ENCODE results near the gene MACROD1. TPM values are rescaled to one million over a fixed set of nuclear protein-coding genes. Genes with fewer than 3 reads are reported as not detected.
A peak's percentile ranks its signal among the peaks of the same experiment; 100 is the strongest.

Gene MACROD1
- total and polyA plus RNA-seq, 2 of the 13 experiments (the other 11 are each of a cell fraction or from before 2014, with no cell fraction given), result 23.1 to 34.5 TPM

DNA sequence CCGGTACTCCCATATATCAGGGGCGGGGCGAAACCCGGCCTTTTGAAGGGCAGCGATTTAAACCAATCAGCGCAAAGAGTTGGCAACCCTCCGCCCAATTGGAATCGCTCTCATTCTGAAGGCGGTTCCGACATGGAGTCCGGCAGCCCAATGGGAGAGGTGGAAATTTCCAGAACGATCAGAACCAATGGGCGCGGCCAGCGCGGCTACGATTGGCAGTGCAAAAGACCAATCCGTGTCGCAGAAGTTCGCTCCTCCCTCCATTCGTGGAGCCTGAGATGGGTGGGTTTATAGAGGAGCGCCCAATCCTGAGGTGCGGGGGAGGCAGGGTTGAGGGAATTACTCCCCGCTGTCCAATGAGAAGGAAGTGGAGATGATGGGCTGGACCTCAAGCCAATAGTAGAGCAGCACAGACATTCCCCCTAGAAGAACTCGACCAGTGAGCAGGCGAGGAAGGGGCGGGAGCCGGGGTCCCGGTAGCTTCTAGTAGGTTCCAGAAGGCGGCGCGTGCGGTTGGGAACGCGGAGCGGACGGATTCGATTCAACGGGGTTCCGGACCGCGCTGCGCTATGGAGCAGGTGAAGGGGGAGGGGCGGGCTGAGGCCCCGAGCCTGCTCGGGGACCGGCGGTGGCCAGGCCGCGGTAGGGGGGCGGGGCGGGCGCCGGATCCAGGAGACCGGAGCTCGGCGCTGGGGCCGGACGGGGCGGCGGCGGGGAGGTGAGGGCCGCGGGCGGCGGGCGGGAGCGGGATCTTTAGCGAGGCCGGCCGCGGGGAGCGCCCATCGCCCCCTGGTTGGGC, 20.0 kb upstream of the MACROD1 start, which contains the start of gene STIP1 (continued):
- peak; percentile 51; the same call in 1 of the 2 replicates for TF ChIP-seq MYC (CRISPR knock-in tag; IDR thresholded peaks at IDR 0.05; ENCODE audit: borderline replicate concordance)
- TF ChIP-seq SMAD3 (CRISPR knock-in tag; IDR thresholded peaks at IDR 0.05), result peak; percentile 82; the same call in 1 of the 2 replicates
- TF ChIP-seq GATAD1 (CRISPR knock-in tag; IDR thresholded peaks at IDR 0.05), result peak; percentile 45; the same call in 1 of the 2 replicates
- no peak for TF ChIP-seq ZNF788 (CRISPR knock-in tag; IDR thresholded peaks at IDR 0.05; ENCODE audit: borderline replicate concordance)
- TF ChIP-seq CBFB (CRISPR knock-in tag; IDR thresholded peaks at IDR 0.05), result peak; percentile 65; the same call in 1 of the 2 replicates
- peak; percentile 36 for TF ChIP-seq RFXAP (CRISPR knock-in tag; IDR thresholded peaks at IDR 0.05; ENCODE audit: borderline replicate concordance)
- TF ChIP-seq PLRG1 (conservative IDR thresholded peaks at IDR 0.05), result no peak
- peak; percentile 24; the same call in 1 of the 2 replicates for TF ChIP-seq ZNF292 (CRISPR knock-in tag; IDR thresholded peaks at IDR 0.05; ENCODE audit: borderline replicate concordance, low read depth)
- 0 out of 2 replicates have a peak, but pooled peaks have one; percentile 33 for TF ChIP-seq SIN3B (IDR thresholded peaks at IDR 0.05; ENCODE audit: low read length)
- TF ChIP-seq, protein P1, sequence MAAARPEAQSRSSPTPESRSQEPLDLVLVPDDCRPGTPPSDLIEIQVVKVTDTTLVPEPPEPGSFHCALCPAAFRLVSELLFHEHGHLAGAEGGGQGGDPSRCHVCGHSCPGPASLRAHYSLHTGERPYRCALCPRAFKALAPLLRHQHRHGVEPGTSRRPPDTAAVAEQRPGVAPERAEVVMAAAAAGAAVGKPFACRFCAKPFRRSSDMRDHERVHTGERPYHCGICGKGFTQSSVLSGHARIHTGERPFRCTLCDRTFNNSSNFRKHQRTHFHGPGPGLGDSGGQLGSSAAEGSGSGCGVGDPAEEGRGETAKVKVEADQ (CRISPR knock-in tag; IDR thresholded peaks at IDR 0.05; ENCODE audit: borderline replicate concordance), result no peak
- peak; percentile 16 for TF ChIP-seq RBM39 (IDR thresholded peaks at IDR 0.05; ENCODE audit: low read depth, low read length, poor library complexity, severe bottlenecking)
- TF ChIP-seq AHR (CRISPR knock-in tag; IDR thresholded peaks at IDR 0.05), result 0 out of 2 replicates have a peak, but pooled peaks have one; percentile 59
- no peak for TF ChIP-seq ZNF17 (CRISPR knock-in tag; IDR thresholded peaks at IDR 0.05)
- TF ChIP-seq MAFG (CRISPR knock-in tag; IDR thresholded peaks at IDR 0.05), result no peak
- TF ChIP-seq SMAD9 (CRISPR knock-in tag; IDR thresholded peaks at IDR 0.05), result no peak; the same call in 1 of the 2 replicates
- peak; percentile 90; the same call in 1 of the 2 replicates for TF ChIP-seq TBX3 (IDR thresholded peaks at IDR 0.05; ENCODE audit: borderline replicate concordance)
- TF ChIP-seq ZNF263 (CRISPR knock-in tag; IDR thresholded peaks at IDR 0.05), result peak; percentile 39; the same call in 1 of the 2 replicates
- peak; percentile 5; the same call in 1 of the 2 replicates for TF ChIP-seq TARDBP (CRISPR knock-in tag; IDR thresholded peaks at IDR 0.05)
- TF ChIP-seq, protein P2, sequence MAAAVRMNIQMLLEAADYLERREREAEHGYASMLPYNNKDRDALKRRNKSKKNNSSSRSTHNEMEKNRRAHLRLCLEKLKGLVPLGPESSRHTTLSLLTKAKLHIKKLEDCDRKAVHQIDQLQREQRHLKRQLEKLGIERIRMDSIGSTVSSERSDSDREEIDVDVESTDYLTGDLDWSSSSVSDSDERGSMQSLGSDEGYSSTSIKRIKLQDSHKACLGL (CRISPR knock-in tag; IDR thresholded peaks at IDR 0.05), result no peak; the same call in 1 of the 2 replicates
- TF ChIP-seq ISX (CRISPR knock-in tag; conservative IDR thresholded peaks at IDR 0.05), result no peak; the same call in 1 of the 2 replicates
- TF ChIP-seq HNRNPLL (IDR thresholded peaks at IDR 0.05; ENCODE audit: low read depth, low read length, poor library complexity, severe bottlenecking), result peak; percentile 76
- TF ChIP-seq YY1 (IDR thresholded peaks at IDR 0.05; ENCODE audit: insufficient read depth, insufficient replicate concordance, low read depth, low read length), result peak; percentile 10
- TF ChIP-seq, protein P3, sequence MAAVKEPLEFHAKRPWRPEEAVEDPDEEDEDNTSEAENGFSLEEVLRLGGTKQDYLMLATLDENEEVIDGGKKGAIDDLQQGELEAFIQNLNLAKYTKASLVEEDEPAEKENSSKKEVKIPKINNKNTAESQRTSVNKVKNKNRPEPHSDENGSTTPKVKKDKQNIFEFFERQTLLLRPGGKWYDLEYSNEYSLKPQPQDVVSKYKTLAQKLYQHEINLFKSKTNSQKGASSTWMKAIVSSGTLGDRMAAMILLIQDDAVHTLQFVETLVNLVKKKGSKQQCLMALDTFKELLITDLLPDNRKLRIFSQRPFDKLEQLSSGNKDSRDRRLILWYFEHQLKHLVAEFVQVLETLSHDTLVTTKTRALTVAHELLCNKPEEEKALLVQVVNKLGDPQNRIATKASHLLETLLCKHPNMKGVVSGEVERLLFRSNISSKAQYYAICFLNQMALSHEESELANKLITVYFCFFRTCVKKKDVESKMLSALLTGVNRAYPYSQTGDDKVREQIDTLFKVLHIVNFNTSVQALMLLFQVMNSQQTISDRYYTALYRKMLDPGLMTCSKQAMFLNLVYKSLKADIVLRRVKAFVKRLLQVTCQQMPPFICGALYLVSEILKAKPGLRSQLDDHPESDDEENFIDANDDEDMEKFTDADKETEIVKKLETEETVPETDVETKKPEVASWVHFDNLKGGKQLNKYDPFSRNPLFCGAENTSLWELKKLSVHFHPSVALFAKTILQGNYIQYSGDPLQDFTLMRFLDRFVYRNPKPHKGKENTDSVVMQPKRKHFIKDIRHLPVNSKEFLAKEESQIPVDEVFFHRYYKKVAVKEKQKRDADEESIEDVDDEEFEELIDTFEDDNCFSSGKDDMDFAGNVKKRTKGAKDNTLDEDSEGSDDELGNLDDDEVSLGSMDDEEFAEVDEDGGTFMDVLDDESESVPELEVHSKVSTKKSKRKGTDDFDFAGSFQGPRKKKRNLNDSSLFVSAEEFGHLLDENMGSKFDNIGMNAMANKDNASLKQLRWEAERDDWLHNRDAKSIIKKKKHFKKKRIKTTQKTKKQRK (IDR thresholded peaks at IDR 0.05; ENCODE audit: low read length), result peak; percentile 94
- TF ChIP-seq, protein P4, sequence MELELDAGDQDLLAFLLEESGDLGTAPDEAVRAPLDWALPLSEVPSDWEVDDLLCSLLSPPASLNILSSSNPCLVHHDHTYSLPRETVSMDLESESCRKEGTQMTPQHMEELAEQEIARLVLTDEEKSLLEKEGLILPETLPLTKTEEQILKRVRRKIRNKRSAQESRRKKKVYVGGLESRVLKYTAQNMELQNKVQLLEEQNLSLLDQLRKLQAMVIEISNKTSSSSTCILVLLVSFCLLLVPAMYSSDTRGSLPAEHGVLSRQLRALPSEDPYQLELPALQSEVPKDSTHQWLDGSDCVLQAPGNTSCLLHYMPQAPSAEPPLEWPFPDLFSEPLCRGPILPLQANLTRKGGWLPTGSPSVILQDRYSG (CRISPR knock-in tag; IDR thresholded peaks at IDR 0.05), result 0 out of 2 replicates have a peak, but pooled peaks have one; percentile 43

Measured in HepG2 (cell line).